HG02571 (cell line): ENCODE data around the gene SRPX.

Experiments used
- ATAC-seq: cut with Tn5 transposase; IDR thresholded peaks from one replicate; pipeline ENCODE4 v1.9.1; 2021; ENCODE audit warnings: mild to moderate bottlenecking, moderate library complexity; ENCODE audit not compliant: unreplicated experiment

The SRPX gene

GRCh38 chrX:38142610-38143009 is 78.1 kb downstream of the SRPX start:
- no peak for ATAC-seq

GRCh38 chrX:38138900-38139299 is 81.8 kb downstream of the SRPX start:
- no peak for ATAC-seq

GRCh38 chrX:38138157-38138891 is 82.3 kb downstream of the SRPX start:
- ATAC-seq, result no peak

GRCh38 chrX:38129366-38129765 is 91.3 kb downstream of the SRPX start:
- ATAC-seq, result no peak

- ATAC-seq, result no peak
Measured at GRCh38 chrX:38127961-38128360, 92.7 kb downstream of the SRPX start.

GRCh38 chrX:38126179-38126578 is 94.5 kb downstream of the SRPX start:
- ATAC-seq, result no peak

GRCh38 chrX:38124000-38124399 is 96.7 kb downstream of the SRPX start:
- no peak for ATAC-seq

GRCh38 chrX:38117485-38117884 is 103.2 kb downstream of the SRPX start:
- no peak for ATAC-seq

- no peak for ATAC-seq
Measured at GRCh38 chrX:38116706-38117105, 104.0 kb downstream of the SRPX start.

GRCh38 chrX:38112566-38112965 is 108.1 kb downstream of the SRPX start:
- no peak for ATAC-seq

GRCh38 chrX:38111196-38111595 is 109.5 kb downstream of the SRPX start:
- no peak for ATAC-seq

- no peak for ATAC-seq
Measured at GRCh38 chrX:38110231-38110630, 110.4 kb downstream of the SRPX start.

- ATAC-seq, result no peak
Measured at GRCh38 chrX:38109042-38109898, 111.4 kb downstream of the SRPX start.

GRCh38 chrX:38108364-38108763 is 112.3 kb downstream of the SRPX start:
- ATAC-seq, result no peak

GRCh38 chrX:38106991-38107655 is 113.5 kb downstream of the SRPX start:
- ATAC-seq, result no peak

GRCh38 chrX:38105216-38105725 is 115.4 kb downstream of the SRPX start:
- ATAC-seq, result no peak

GRCh38 chrX:38103857-38104812 is 116.5 kb downstream of the SRPX start:
- ATAC-seq, result peak; percentile 84

- ATAC-seq, result no peak
Measured at GRCh38 chrX:38102875-38103274, 117.8 kb downstream of the SRPX start.

GRCh38 chrX:38102240-38102639 is 118.4 kb downstream of the SRPX start:
- no peak for ATAC-seq

GRCh38 chrX:38099688-38100087 is 121.0 kb downstream of the SRPX start:
- ATAC-seq, result no peak
